GM10266 (cell line): ENCODE results near the gene ZNF215.

Source experiments
- DNase-seq: peaks from one replicate; pipeline ENCODE4 v3.0.0; 2012; ENCODE audit errors: extremely low spot score
- CTCF ChIP-seq: IDR thresholded peaks from 2 replicates; pipeline ENCODE4 v1.5.1; 2012; ENCODE audit warnings: mild to moderate bottlenecking, low read depth; ENCODE audit not compliant: control insufficient read depth, insufficient read depth; ENCODE audit errors: missing control alignments

Gene ZNF215

GRCh38 chr11:6920702-6921101 lies 5.5 kb upstream of the ZNF215 start, which contains the start of gene OR2D3:
Gene OR2D3 (plus strand): TSS chr11:6921002. CDS start chr11:6921002, 0 bp downstream.
- no peak for DNase-seq
- TF ChIP-seq CTCF: no peak

- no peak for TF ChIP-seq CTCF
Measured at GRCh38 chr11:6925007-6925577, 1.1 kb upstream of the ZNF215 start.

GRCh38 chr11:6925636-6926207 lies 504 bp upstream of the ZNF215 start:
- no peak for DNase-seq
- TF ChIP-seq CTCF: no peak

More at GRCh38 chr11:6925007-6925577, 1.1 kb upstream of the ZNF215 start:
- no peak for DNase-seq

- TF ChIP-seq CTCF: no peak
- DNase-seq: no peak
Measured at GRCh38 chr11:6927030-6927617, 898 bp downstream of the ZNF215 start.

GRCh38 chr11:6928916-6929315 lies 2.7 kb downstream of the ZNF215 start:
- no peak for DNase-seq
- TF ChIP-seq CTCF: no peak

- TF ChIP-seq CTCF: no peak
- no peak for DNase-seq
Measured at GRCh38 chr11:6931146-6931713, 5.0 kb downstream of the ZNF215 start.

GRCh38 chr11:6932145-6932544 lies 5.9 kb downstream of the ZNF215 start:
- DNase-seq: no peak
- TF ChIP-seq CTCF: no peak
